Keratinocyte (primary cell): ENCODE data around the gene DGKE.

Experiments
- CTCF ChIP-seq, 3 experiments: IDR thresholded peaks in 1 of 3; conservative IDR thresholded peaks in 1 of 3; optimal IDR thresholded peaks in 1 of 3; 2 replicates in 2 of 3; 3 replicates in 1 of 3; pipeline versions ENCODE3 to v1.5.1; 2011; ENCODE audit warnings: low read length in 3 of 3, mild to moderate bottlenecking in 3 of 3, moderate library complexity in 2 of 3, control low read depth in 1 of 3, inconsistent platforms in 1 of 3; ENCODE audit not compliant: insufficient read depth in 2 of 3; ENCODE audit errors: extremely low read depth in 1 of 3
- EZH2 ChIP-seq: IDR thresholded peaks from one replicate; pipeline ENCODE4 v1.6.1; 2012; ENCODE audit warnings: inconsistent platforms, mild to moderate bottlenecking, low read length, moderate library complexity

GRCh38 chr17:56867948-56868376, 34.0 kb downstream of the DGKE start:
- no peak for TF ChIP-seq CTCF (optimal IDR thresholded peaks at IDR 0.05 in 1 of 3, IDR thresholded peaks at IDR 0.05 in 1 of 3, conservative IDR thresholded peaks at IDR 0.05 in 1 of 3; ENCODE audit: extremely low read depth in 1 of 3, insufficient read depth in 2 of 3, low read length in 3 of 3)
- no peak for TF ChIP-seq EZH2
